Measurements from ENCODE around the gene ZNF432.
A peak's percentile ranks its signal among the peaks of the same experiment; 100 is the strongest.
"Not testable (repeated sequence)": the region's sequence is repeated elsewhere in the genome, so short reads cannot be mapped to it uniquely, and the experiment has no call there.

The ZNF432 gene

GRCh38 chr19:52048555-52049501 lies at the start of gene ZNF432:
TSS of gene ZNF432 (minus strand) at chr19:52048838. CDS start at chr19:52046868, 1,970 bp downstream.
- DNase-seq = peak; percentile 98

- not testable (repeated sequence) for DNase-seq
Observed at GRCh38 chr19:52096416-52096815, 47.8 kb upstream of the ZNF432 start.

GRCh38 chr19:52095172-52096014 lies 46.8 kb upstream of the ZNF432 start, which contains the start of gene ZNF841:
TSS of gene ZNF841 (minus strand) at chr19:52095765. CDS start at chr19:52084801, 10,964 bp downstream.
- peak; percentile 95 for DNase-seq

GRCh38 chr19:52094526-52095130 lies 46.0 kb upstream of the ZNF432 start:
- DNase-seq = no peak

GRCh38 chr19:52086481-52086880 lies 37.8 kb upstream of the ZNF432 start:
- DNase-seq = no peak

- no peak for DNase-seq
Observed at GRCh38 chr19:52070496-52070895, 21.9 kb upstream of the ZNF432 start.

- DNase-seq = no peak
Observed at GRCh38 chr19:52069653-52070052, 21.0 kb upstream of the ZNF432 start.

GRCh38 chr19:52066258-52066863 lies 17.7 kb upstream of the ZNF432 start:
- no peak for DNase-seq

GRCh38 chr19:52065399-52065798 lies 16.8 kb upstream of the ZNF432 start:
- no peak for DNase-seq

- DNase-seq = not testable (repeated sequence)
Observed at GRCh38 chr19:52056480-52056879, 7.8 kb upstream of the ZNF432 start.

GRCh38 chr19:52051736-52052135 lies 3.1 kb upstream of the ZNF432 start:
- not testable (repeated sequence) for DNase-seq

- DNase-seq = no peak
Observed at GRCh38 chr19:52039169-52039568, 9.5 kb downstream of the ZNF432 start.

GRCh38 chr19:52034051-52034728 lies 14.4 kb downstream of the ZNF432 start:
- no peak for DNase-seq

- no peak for DNase-seq
Observed at GRCh38 chr19:52028780-52029123, 19.9 kb downstream of the ZNF432 start.

GRCh38 chr19:52028027-52028779 lies 20.4 kb downstream of the ZNF432 start, which contains the start of gene ZNF614:
TSS of gene ZNF614 (minus strand) at chr19:52028379. CDS start at chr19:52025745, 2,634 bp downstream.
- peak; percentile 97 for DNase-seq

GRCh38 chr19:52026255-52026990 lies 22.2 kb downstream of the ZNF432 start:
- not testable (repeated sequence) for DNase-seq

GRCh38 chr19:52024478-52024877 lies 24.2 kb downstream of the ZNF432 start:
- not testable (repeated sequence) for DNase-seq

GRCh38 chr19:52022193-52022592 lies 26.4 kb downstream of the ZNF432 start:
- no peak for DNase-seq

GRCh38 chr19:52020506-52020905 lies 28.1 kb downstream of the ZNF432 start:
- no peak for DNase-seq

- DNase-seq = no peak
Observed at GRCh38 chr19:52010674-52011073, 38.0 kb downstream of the ZNF432 start.

Data from eye (tissue), 1 donor.